H1 (cell line): ENCODE data around the gene ERCC3. TPM values are rescaled to one million over a fixed set of nuclear protein-coding genes. Genes with fewer than 3 reads are reported as not detected.
"Not testable (repeated sequence)": the region's sequence is repeated elsewhere in the genome, so short reads cannot be mapped to it uniquely, and the experiment has no call there.

ENCODE experiments used
- CTCF ChIA-PET: fragments of 300-600 bp; sonication (Branson Sonifier 250); formaldehyde crosslinking; loops from one replicate; lab custom pipeline; 2021; ENCODE audit not compliant: partially characterized antibody; lab: Charles Lee
- POLR2A ChIA-PET: fragments of 300-600 bp; sonication (Branson Sonifier 250); formaldehyde crosslinking; loops from one replicate; lab custom pipeline; 2021; ENCODE audit warnings: inconsistent platforms; ENCODE audit not compliant: partially characterized antibody; lab: Charles Lee
- DNase-seq, 2 experiments: peaks; one replicate each; pipeline versions ENCODE4 v3.0.0 to v3.0.0-alpha.2; 2010 to 2022; ENCODE audit warnings: low spot score in 2 of 2, low read depth in 1 of 2, mixed read lengths in 1 of 2
- FAIRE-seq: peaks from 2 replicates; lab custom pipeline; 2011; peaks lifted over from hg19 to GRCh38; lab: Jason Lieb, UNC
- H2AFZ ChIP-seq: 2 replicates; pipeline ENCODE4 v1.8.1; 2012; ENCODE audit warnings: low read length, inconsistent platforms
- H2AK5ac ChIP-seq: 2 replicates; pipeline ENCODE4 v1.6.1; 2013; ENCODE audit warnings: low read depth, low read length
- H2BK120ac ChIP-seq: replicated peaks from 2 replicates; pipeline ENCODE3; 2013; ENCODE audit warnings: low read depth, low read length, inconsistent platforms
- H2BK12ac ChIP-seq: 2 replicates; pipeline ENCODE4 v1.6.1; 2013; ENCODE audit warnings: low read depth, low read length
- H2BK15ac ChIP-seq: 2 replicates; pipeline ENCODE4 v1.6.1; 2013; ENCODE audit warnings: low read length
- H2BK20ac ChIP-seq: 2 replicates; pipeline ENCODE4 v1.6.1; 2013; ENCODE audit warnings: low read length
- H2BK5ac ChIP-seq: 2 replicates; pipeline ENCODE4 v1.6.1; 2013; ENCODE audit warnings: low read depth, low read length
- H3K14ac ChIP-seq: 2 replicates; pipeline ENCODE4 v1.6.1; 2013; ENCODE audit warnings: inconsistent platforms; ENCODE audit not compliant: insufficient read length
- H3K18ac ChIP-seq: 2 replicates; pipeline ENCODE4 v1.6.1; 2013; ENCODE audit warnings: low read length; ENCODE audit errors: extremely low read depth
- H3K23ac ChIP-seq: 2 replicates; pipeline ENCODE4 v1.6.1; 2013; ENCODE audit warnings: inconsistent platforms; ENCODE audit not compliant: insufficient read length
- H3K23me2 ChIP-seq: 2 replicates; pipeline ENCODE4 v1.6.1; 2013; ENCODE audit warnings: low read depth, low read length
- H3K27ac ChIP-seq: 2 replicates; pipeline ENCODE4 v1.6.1; 2011; ENCODE audit warnings: low read depth, low read length, inconsistent platforms
- H3K27me3 ChIP-seq, 4 experiments: replicated peaks in 1 of 4; 1 replicate in 1 of 4; 2 replicates in 3 of 4; pipeline versions ENCODE4 v1.6.1 to v1.8.1; 2011 to 2013; ENCODE audit warnings: low read length in 3 of 4, mild to moderate bottlenecking in 3 of 4, inconsistent platforms in 2 of 4, mixed read lengths in 2 of 4, moderate library complexity in 1 of 4; ENCODE audit not compliant: control insufficient read depth in 3 of 4, insufficient read depth in 3 of 4; ENCODE audit errors: extremely low read depth in 1 of 4
- H3K36me3 ChIP-seq, 4 experiments: 2 replicates each; pipeline versions ENCODE4 v1.6.1 to v1.8.1; 2011 to 2013; ENCODE audit warnings: mild to moderate bottlenecking in 4 of 4, low read length in 3 of 4, moderate library complexity in 2 of 4, control low read depth in 1 of 4, inconsistent platforms in 1 of 4; ENCODE audit not compliant: insufficient read depth in 4 of 4, control insufficient read depth in 2 of 4
- H3K4ac ChIP-seq: replicated peaks from 2 replicates; pipeline ENCODE3; 2013; ENCODE audit warnings: low read length, low read depth, mixed read lengths, inconsistent platforms; ENCODE audit not compliant: insufficient read length
- H3K4me1 ChIP-seq, 4 experiments: replicated peaks in 1 of 4; 1 replicate in 1 of 4; 2 replicates in 3 of 4; pipeline versions ENCODE4 v1.6.1 to v1.8.1; 2011 to 2013; ENCODE audit warnings: low read length in 3 of 4, inconsistent platforms in 2 of 4, mixed read lengths in 1 of 4; ENCODE audit not compliant: insufficient read depth in 4 of 4, control insufficient read depth in 3 of 4
- H3K4me2 ChIP-seq, 2 experiments: 2 replicates each; pipeline versions ENCODE4 v1.6.1 to v1.8.1; 2011 to 2013; ENCODE audit warnings: low read depth in 2 of 2, low read length in 2 of 2, control low read depth in 1 of 2, inconsistent platforms in 1 of 2, mild to moderate bottlenecking in 1 of 2; ENCODE audit not compliant: insufficient read depth in 1 of 2
- H3K4me3 ChIP-seq, 4 experiments: fragments of 200-600, 300-600 bp in 1 of 4; sonication (generic), shearing (Covaris generic), sonication (Bioruptor Twin) in 1 of 4; 2 replicates each; pipeline versions ENCODE4 v1.5.1 to v1.8.1; 2011 to 2016; ENCODE audit warnings: low read length in 4 of 4, low read depth in 3 of 4, control low read depth in 2 of 4, inconsistent platforms in 2 of 4, mild to moderate bottlenecking in 2 of 4, mixed read lengths in 1 of 4, moderate library complexity in 1 of 4; ENCODE audit not compliant: insufficient read depth in 2 of 4; ENCODE audit errors: extremely low read depth in 1 of 4
- H3K56ac ChIP-seq: replicated peaks from 2 replicates; pipeline ENCODE3; 2013; ENCODE audit warnings: low read depth, mild to moderate bottlenecking, mixed read lengths, low read length, inconsistent platforms; ENCODE audit not compliant: insufficient read length
- H3K79me1 ChIP-seq: 2 replicates; pipeline ENCODE4 v1.6.1; 2013; ENCODE audit warnings: low read depth, low read length, control low read depth
- H3K79me2 ChIP-seq, 2 experiments: 2 replicates each; pipeline versions ENCODE4 v1.6.1 to v1.8.1; 2012 to 2013; ENCODE audit warnings: low read length in 2 of 2, mild to moderate bottlenecking in 2 of 2, inconsistent platforms in 1 of 2; ENCODE audit not compliant: insufficient read depth in 2 of 2, control insufficient read depth in 1 of 2
- H3K9ac ChIP-seq, 4 experiments: replicated peaks in 1 of 4; 1 replicate in 1 of 4; 2 replicates in 3 of 4; pipeline versions ENCODE4 v1.6.1 to v1.8.1; 2011 to 2013; ENCODE audit warnings: low read depth in 3 of 4, low read length in 3 of 4, control low read depth in 2 of 4, mild to moderate bottlenecking in 2 of 4, moderate library complexity in 2 of 4, inconsistent platforms in 1 of 4; ENCODE audit errors: extremely low read depth in 1 of 4
- H3K9me3 ChIP-seq, 2 experiments: 2 replicates each; pipeline versions ENCODE4 v1.6.1 to v1.8.1; 2012 to 2013; ENCODE audit warnings: mild to moderate bottlenecking in 2 of 2, moderate library complexity in 2 of 2, control low read depth in 1 of 2, inconsistent platforms in 1 of 2, low read depth in 1 of 2, low read length in 1 of 2, mixed read lengths in 1 of 2; ENCODE audit not compliant: insufficient read depth in 2 of 2
- H4K20me1 ChIP-seq, 2 experiments: replicated peaks in 1 of 2; 2 replicates each; pipeline versions ENCODE3 to v1.8.1; 2011 to 2013; ENCODE audit warnings: inconsistent platforms in 2 of 2, low read length in 2 of 2, mild to moderate bottlenecking in 1 of 2; ENCODE audit not compliant: insufficient read depth in 2 of 2, control insufficient read depth in 1 of 2
- H4K5ac ChIP-seq: 2 replicates; pipeline ENCODE4 v1.6.1; 2013; ENCODE audit warnings: low read length, low read depth, mixed read lengths, inconsistent platforms; ENCODE audit not compliant: insufficient read length
- H4K8ac ChIP-seq: 2 replicates; pipeline ENCODE4 v1.8.0; 2013; ENCODE audit warnings: mild to moderate bottlenecking, moderate library complexity, low read length, inconsistent platforms; ENCODE audit not compliant: insufficient read depth; ENCODE audit errors: extremely low read depth
- H4K91ac ChIP-seq: replicated peaks from 2 replicates; pipeline ENCODE3; 2013; ENCODE audit warnings: low read length, mixed read lengths, inconsistent platforms; ENCODE audit not compliant: insufficient read length
- WGBS, 2 experiments: shearing (Covaris generic) in 1 of 2; methylation state at CpG; one replicate each; pipeline versions ENCODE4 v1.1.6 to v1.1.7; 2013 to 2015; ENCODE audit warnings: low lambda C conversion rate in 2 of 2, mixed read lengths in 2 of 2, inconsistent platforms in 1 of 2, low coverage in 1 of 2, missing lambda C conversion rate in 1 of 2; ENCODE audit not compliant: insufficient replicate concordance in 2 of 2, insufficient coverage in 1 of 2, insufficient read length in 1 of 2; ENCODE audit errors: extremely low coverage in 1 of 2, missing lambda C conversion rate in 1 of 2; 5-methylcytosine and 5-hydroxymethylcytosine counted together
- polyA plus RNA-seq, 7 experiments: library from polyadenylated mRNA; depleted of rRNA in 3 of 7; stranded (reverse) in 5 of 7; unstranded in 2 of 7; fragments of >200 nt in 5 of 7; fragments of 200-250 nt in 2 of 7; gene quantifications; 1 replicate in 5 of 7; 2 replicates in 1 of 7; 4 replicates in 1 of 7; pipeline versions ENCODE4 v1.2.1 to v1.2.3, GENCODE V29; 2011 to 2013; ENCODE audit warnings: missing spikeins in 2 of 7, mixed read lengths in 2 of 7
- total RNA-seq: library from RNA; stranded (reverse); fragmentation: NEBNext Ultra II Directional; extraction: Animal tissue kit (Norgen Biotek cat#: 25700); gene quantifications from 2 replicates; pipeline ENCODE4 v1.2.1, GENCODE V29; 2021

ERCC3 gene
- total and polyA plus RNA-seq, 2 of the 8 experiments (the other 6 are each of a cell fraction or from before 2014, with no cell fraction given): 41.8 to 48.9 TPM

DNA sequence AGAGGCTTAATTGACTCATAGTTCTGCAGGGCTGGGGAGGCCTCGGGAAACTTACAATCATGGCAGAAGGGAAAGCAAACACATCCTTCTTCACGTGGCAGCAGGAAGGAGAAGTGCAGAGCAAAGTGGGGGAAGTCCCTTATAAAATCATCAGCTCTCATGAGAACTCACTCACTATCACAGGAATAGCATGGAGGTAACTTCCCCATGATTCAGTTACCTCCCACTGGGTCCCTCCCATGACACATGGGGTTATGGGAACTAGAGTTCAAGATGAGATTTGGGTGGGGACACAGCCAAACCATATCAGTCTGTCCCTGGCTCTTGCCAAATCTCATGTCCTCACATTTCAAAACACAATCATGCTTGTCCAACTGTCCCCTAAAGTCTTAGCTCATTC lies 52.8 kb downstream of the ERCC3 start:
- WGBS, 2 experiments: 91% methylated on average over 2 of the region's 2 CpGs; no CpG with 5 or more reads in 1 of the 2 experiments
- H3K18ac ChIP-seq, CTCF ChIA-PET: not testable (repeated sequence)

More for the DNA sequence above, 52.8 kb downstream of the ERCC3 start:
- H3K56ac ChIP-seq, H2BK5ac ChIP-seq, H3K4me1 ChIP-seq, H3K23me2 ChIP-seq, H3K4ac ChIP-seq, H3K27ac ChIP-seq, H3K23ac ChIP-seq, H4K20me1 ChIP-seq, H2AFZ ChIP-seq, H2AK5ac ChIP-seq, H4K8ac ChIP-seq, H2BK120ac ChIP-seq, H3K4me2 ChIP-seq, H3K9ac ChIP-seq, H2BK12ac ChIP-seq, H4K5ac ChIP-seq, H3K27me3 ChIP-seq, H3K9me3 ChIP-seq, H4K91ac ChIP-seq, DNase-seq, H3K79me2 ChIP-seq, H3K36me3 ChIP-seq, H3K79me1 ChIP-seq, POLR2A ChIA-PET, FAIRE-seq, H2BK15ac ChIP-seq, H3K4me3 ChIP-seq, H3K14ac ChIP-seq, H2BK20ac ChIP-seq: not testable (repeated sequence)
